GM23248 (cell line): ENCODE results near the gene SOD1. TPM values are rescaled to one million over a fixed set of nuclear protein-coding genes. Genes with fewer than 3 reads are reported as not detected.

ENCODE experiments used
- DNase-seq: peaks from one replicate; pipeline ENCODE4 v3.0.0-alpha.2; 2015
- H2AFZ ChIP-seq: fragments of 200-600 bp; sonication (generic); 2 replicates; pipeline ENCODE4 v1.6.1; 2016; ENCODE audit warnings: antibody characterized with exemption
- H3F3A ChIP-seq: fragments of 200-600 bp; sonication (generic); 2 replicates; pipeline ENCODE4 v1.6.1; 2016; ENCODE audit warnings: mild to moderate bottlenecking, antibody characterized with exemption, mixed run types; ENCODE audit not compliant: insufficient read depth
- H3K27ac ChIP-seq: fragments of 200-600 bp; sonication (generic); 2 replicates; pipeline ENCODE4 v1.5.1; 2016; ENCODE audit warnings: mild to moderate bottlenecking
- H3K27me3 ChIP-seq: fragments of 200-600 bp; sonication (generic); replicated peaks from 2 replicates; pipeline ENCODE4 v1.6.1; 2016; ENCODE audit warnings: mild to moderate bottlenecking; ENCODE audit not compliant: insufficient read depth
- H3K36me3 ChIP-seq: fragments of 200-600 bp; sonication (generic); 2 replicates; pipeline ENCODE4 v1.6.1; 2016; ENCODE audit warnings: low read depth, mild to moderate bottlenecking
- H3K4me1 ChIP-seq: fragments of 200-600 bp; sonication (generic); 2 replicates; pipeline ENCODE4 v1.6.1; 2016; ENCODE audit warnings: mild to moderate bottlenecking; ENCODE audit not compliant: insufficient read depth
- H3K4me2 ChIP-seq: fragments of 200-600 bp; sonication (generic); one replicate; pipeline ENCODE4 v1.6.1; 2016; ENCODE audit warnings: mild to moderate bottlenecking; ENCODE audit not compliant: unreplicated experiment
- H3K4me3 ChIP-seq: fragments of 200-600 bp; sonication (generic); 2 replicates; pipeline ENCODE4 v1.5.1; 2016; ENCODE audit warnings: mild to moderate bottlenecking
- H3K79me2 ChIP-seq: fragments of 200-600 bp; sonication (generic); 2 replicates; pipeline ENCODE4 v1.6.1; 2016; ENCODE audit warnings: mild to moderate bottlenecking; ENCODE audit not compliant: insufficient read depth
- H3K9ac ChIP-seq: fragments of 200-600 bp; sonication (generic); 2 replicates; pipeline ENCODE4 v1.6.1; 2016; ENCODE audit warnings: mild to moderate bottlenecking
- H3K9me2 ChIP-seq: fragments of 200-600 bp; sonication (generic); 2 replicates; pipeline ENCODE4 v1.6.1; 2016; ENCODE audit warnings: mixed run types, mild to moderate bottlenecking, moderate library complexity; ENCODE audit not compliant: insufficient read depth
- H3K9me3 ChIP-seq: fragments of 200-600 bp; sonication (generic); one replicate; pipeline ENCODE4 v1.6.1; 2017; ENCODE audit warnings: low read depth
- H4K20me1 ChIP-seq: fragments of 200-600 bp; sonication (generic); 2 replicates; pipeline ENCODE4 v1.6.0; 2016; ENCODE audit not compliant: insufficient read depth
- EZH2 ChIP-seq: fragments of 200-600 bp; sonication (generic); IDR thresholded peaks from 2 replicates; pipeline ENCODE4 v1.6.1; 2018; ENCODE audit warnings: antibody characterized with exemption, mild to moderate bottlenecking; ENCODE audit not compliant: insufficient read depth, poor library complexity, severe bottlenecking
- EZH2phosphoT487 ChIP-seq: fragments of 200-600 bp; sonication (generic); IDR thresholded peaks from 2 replicates; pipeline ENCODE4 v1.6.1; 2018; ENCODE audit warnings: antibody characterized with exemption, moderate library complexity, mild to moderate bottlenecking, low read depth; ENCODE audit not compliant: insufficient read depth
- WGBS, 2 experiments: methylation state at CpG; one replicate each; pipeline ENCODE4 v1.1.6; 2015 to 2017; ENCODE audit warnings: low lambda C conversion rate in 2 of 2, low coverage in 1 of 2; ENCODE audit errors: missing lambda C conversion rate in 2 of 2; 5-methylcytosine and 5-hydroxymethylcytosine counted together
- in situ Hi-C: fragments of 300-500 bp; cut with MboI; formaldehyde crosslinking; loops from 2 replicates; pipeline ENCODE4 v1.15.0; 2020
- polyA plus RNA-seq: library from polyadenylated mRNA; unstranded; fragments of >200 nt; fragmentation: Nextera tagmentation; extraction: Ambion mirVana; gene quantifications from 2 replicates; pipeline ENCODE4 v1.2.1, GENCODE V29; 2016
- total RNA-seq: library from RNA; depleted of rRNA; stranded (reverse); fragments of >200 nt; shearing (Covaris generic); gene quantifications from 2 replicates; pipeline ENCODE4 v1.2.3, GENCODE V29; 2014

Gene SOD1
- total and polyA plus RNA-seq, 2 experiments from 2014 or later = 185 to 350 TPM

DNA sequence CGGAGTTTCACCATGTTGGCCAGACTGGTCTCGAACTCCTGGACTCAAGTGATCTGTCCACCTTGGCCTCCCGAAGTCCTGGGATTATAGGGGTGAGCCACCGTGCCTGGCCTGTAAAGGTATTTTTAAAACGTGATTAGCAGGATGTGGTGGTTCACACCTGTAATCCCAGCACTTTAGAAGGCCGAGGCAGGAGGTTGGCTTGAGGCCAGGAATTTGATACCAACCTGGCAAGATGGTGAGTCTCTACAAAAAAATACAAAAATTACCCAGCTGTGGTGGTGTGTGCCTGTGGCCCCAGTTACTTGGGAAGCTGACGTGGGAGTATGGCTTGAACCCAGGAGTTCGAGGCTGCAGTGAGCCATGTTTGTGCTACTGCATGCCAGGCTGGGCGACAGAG, 43.3 kb upstream of the SOD1 start:
- Histone ChIP-seq H3K79me2 (no peaks in the 10 kb centered on the region), H3K4me3 (no peak overlapping the region), H3K27ac (no peak overlapping the region), H3K4me2 (no peak overlapping the region), H3K36me3 (no peaks in the 10 kb centered on the region), H3K9me3 (no peaks in the 10 kb centered on the region), H3F3A (no peaks in the 10 kb centered on the region), H3K4me1 (no peaks in the 10 kb centered on the region), H3K27me3 (no peaks in the 10 kb centered on the region), H3K9me2 (no peaks in the 10 kb centered on the region), H2AFZ (no peak overlapping the region), H4K20me1 (no peaks in the 10 kb centered on the region), H3K9ac (no peak overlapping the region)
- in situ Hi-C loops = no loop called here
- no peak for DNase-seq
- 71% methylated on average over 9 of the region's 9 CpGs for whole genome bisulfite sequencing, 2 experiments
- TF ChIP-seq EZH2 (no peak), EZH2phosphoT487 (no peak)

DNA sequence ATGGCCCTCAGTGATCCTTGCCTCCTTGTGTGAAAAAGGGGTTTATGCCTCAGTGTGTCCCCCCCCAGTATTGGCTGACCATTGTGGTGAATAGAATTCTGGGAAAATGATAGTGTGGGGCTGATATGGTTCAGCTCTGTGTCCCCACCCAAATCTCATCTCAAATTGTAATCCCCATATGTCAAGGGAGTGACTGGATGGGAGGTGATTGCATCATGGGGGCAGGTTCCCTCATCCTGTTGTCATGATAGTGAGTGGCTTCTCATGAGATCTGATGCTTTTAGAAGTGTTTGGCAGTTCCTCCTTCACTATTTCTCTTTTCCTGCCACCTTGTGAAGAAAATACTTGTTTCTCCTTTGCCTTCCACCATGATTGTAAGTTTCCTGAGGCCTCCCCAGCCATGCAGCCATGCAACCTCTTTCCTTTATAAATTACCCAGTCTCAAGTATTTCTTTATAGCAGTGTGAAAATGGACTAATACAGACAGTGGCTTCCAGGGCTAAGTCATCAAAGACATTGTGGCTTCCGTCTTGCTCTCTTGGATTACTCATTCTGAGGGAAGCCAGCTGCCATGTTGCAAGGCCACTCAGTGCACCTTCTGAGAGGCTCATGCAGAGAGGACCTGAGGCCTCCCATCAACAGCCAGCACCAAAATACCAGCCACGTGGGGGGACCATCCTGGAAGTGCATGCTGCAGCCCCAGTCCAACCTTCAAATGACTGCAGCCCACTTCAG, 40.6 kb upstream of the SOD1 start:
- Histone ChIP-seq H3K9me2 (no peaks in the 10 kb centered on the region), H3K9ac (no peak overlapping the region), H3K9me3 (no peaks in the 10 kb centered on the region), H3K36me3 (no peaks in the 10 kb centered on the region), H3F3A (no peaks in the 10 kb centered on the region), H3K79me2 (no peaks in the 10 kb centered on the region), H3K4me1 (no peaks in the 10 kb centered on the region), H2AFZ (no peak overlapping the region), H4K20me1 (no peaks in the 10 kb centered on the region), H3K4me3 (no peak overlapping the region), H3K4me2 (no peak overlapping the region), H3K27me3 (no peaks in the 10 kb centered on the region), H3K27ac (no peak overlapping the region)
- in situ Hi-C loops = no loop called here
- 22 to 27% methylated on average over 2 of the region's 2 CpGs for WGBS, 2 experiments
- DNase-seq = peak; percentile 14
- TF ChIP-seq EZH2 (no peak), EZH2phosphoT487 (no peak)

DNA sequence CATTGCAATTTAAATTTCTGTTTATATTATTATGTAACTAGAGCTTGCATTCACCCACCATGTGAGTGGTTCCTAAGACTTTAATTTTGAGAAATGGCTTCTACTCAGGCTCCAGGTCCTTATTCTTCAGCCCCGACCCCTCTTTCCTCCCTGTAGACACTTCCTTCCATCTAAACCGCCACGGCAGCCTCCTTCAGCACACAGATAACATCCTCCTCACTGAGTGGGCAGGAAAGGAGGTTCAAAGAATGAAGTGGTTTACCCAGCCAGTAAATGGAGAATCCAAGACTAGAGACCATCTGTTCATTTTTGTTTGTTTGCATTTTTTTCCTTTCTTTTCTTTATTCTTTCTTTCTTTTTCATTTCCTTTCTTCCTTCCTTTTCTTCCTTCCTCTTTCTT, 37.1 kb upstream of the SOD1 start:
- Histone ChIP-seq H4K20me1 (no peaks in the 10 kb centered on the region), H3K4me1 (no peaks in the 10 kb centered on the region), H3F3A (no peaks in the 10 kb centered on the region), H3K4me2 (no peak overlapping the region), H3K36me3 (no peaks in the 10 kb centered on the region), H3K27ac (no peak overlapping the region), H3K4me3 (no peak overlapping the region), H3K9me2 (no peaks in the 10 kb centered on the region), H2AFZ (no peak overlapping the region), H3K79me2 (no peaks in the 10 kb centered on the region), H3K9me3 (no peaks in the 10 kb centered on the region), H3K27me3 (no peaks in the 10 kb centered on the region), H3K9ac (no peak overlapping the region)
- no peak for DNase-seq
- TF ChIP-seq EZH2 = no peak
- TF ChIP-seq EZH2phosphoT487 = no peak
- in situ Hi-C loops = no loop called here
- WGBS, 2 experiments = 50 to 52% methylated on average over 3 of the region's 3 CpGs

DNA sequence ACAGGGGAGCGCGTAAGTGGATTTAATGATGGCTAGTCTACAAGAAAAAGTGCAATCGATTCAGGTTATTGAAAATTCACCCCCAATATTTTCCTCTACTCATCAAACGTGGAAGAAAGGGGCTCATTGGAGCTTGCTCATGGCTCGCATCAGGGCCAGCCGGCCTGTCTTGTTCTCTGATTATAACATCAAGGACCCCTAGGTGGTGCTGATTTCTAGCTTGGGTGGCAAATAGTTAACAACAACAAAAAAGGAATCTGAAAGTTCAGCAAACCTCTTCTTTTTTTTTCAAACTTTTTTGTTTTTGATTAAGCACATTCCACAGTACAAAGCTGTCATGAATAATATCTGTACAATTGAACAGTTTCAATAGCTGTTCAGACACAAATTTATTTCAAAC, 35.8 kb upstream of the SOD1 start:
- Histone ChIP-seq H3K36me3 (no peaks in the 10 kb centered on the region), H2AFZ (no peak overlapping the region), H3K9me2 (no peaks in the 10 kb centered on the region), H3K79me2 (no peaks in the 10 kb centered on the region), H3F3A (no peaks in the 10 kb centered on the region), H3K4me2 (no peak overlapping the region), H3K9ac (no peak overlapping the region), H3K4me1 (no peaks in the 10 kb centered on the region), H3K27ac (no peak overlapping the region), H3K9me3 (no peaks in the 10 kb centered on the region), H3K4me3 (no peak overlapping the region), H4K20me1 (no peaks in the 10 kb centered on the region), H3K27me3 (no peaks in the 10 kb centered on the region)
- no peak for DNase-seq
- in situ Hi-C loops = no loop called here
- TF ChIP-seq EZH2phosphoT487 (no peak), EZH2 (no peak)
- 56 to 64% methylated on average over 6 of the region's 6 CpGs for WGBS, 2 experiments
